Motor neuron (in vitro differentiated cells): ENCODE measurements around the gene DOK6. TPM values are rescaled to one million over a fixed set of nuclear protein-coding genes. Genes with fewer than 3 reads are reported as not detected.
"Not testable (repeated sequence)": the region's sequence is repeated elsewhere in the genome, so short reads cannot be mapped to it uniquely, and the experiment has no call there.

Experiments
- ATAC-seq, 8 experiments: fragments of 200-7000 bp; cut with Tn5 transposase; replicated peaks in 6 of 8; 2 replicates each; pipeline ENCODE4 v1.8.0; 2021; ENCODE audit warnings: mild to moderate bottlenecking in 8 of 8, moderate library complexity in 8 of 8
- H3K27ac ChIP-seq, 2 donors: fragments of 250-450 bp; sonication (Bioruptor Pico); 2 replicates each; pipeline ENCODE4 v1.9.0; 2021; ENCODE audit warnings: antibody characterized with exemption in 2 of 2, mild to moderate bottlenecking in 2 of 2, moderate library complexity in 1 of 2
- H3K4me1 ChIP-seq, 2 donors: fragments of 250-450 bp; sonication (Bioruptor Pico); replicated peaks in 1 of 2; 2 replicates each; pipeline ENCODE4 v1.6.1; 2021; ENCODE audit warnings: antibody characterized with exemption in 2 of 2, mild to moderate bottlenecking in 2 of 2, moderate library complexity in 1 of 2
- H3K4me3 ChIP-seq, 5 donors: fragments of 250-450 bp; sonication (Bioruptor Pico); 2 replicates each; pipeline ENCODE4 v1.9.0; 2021; ENCODE audit warnings: antibody characterized with exemption in 5 of 5, mild to moderate bottlenecking in 5 of 5, moderate library complexity in 4 of 5
- WGBS, 10 experiments: fragments of 450-650 bp; shearing (Covaris generic); methylation state at CpG; one replicate each; pipeline ENCODE4 v1.0.0; 2022; 5-methylcytosine and 5-hydroxymethylcytosine counted together
- in situ Hi-C, 9 experiments: fragments of 400-800 bp; cut with MboI; loops; one replicate each; pipeline ENCODE4 v1.15.0; 2021; ENCODE audit warnings: low sequenced_read_pairs in 9 of 9, low pct_unique_long_range_greater_than_20kb in 2 of 9; ENCODE audit not compliant: unreplicated experiment in 9 of 9
- total RNA-seq, 8 experiments: library from RNA; unstranded; fragments of 300-600 nt; gene quantifications; 2 replicates each; pipeline versions ENCODE4 v1.2.3 to v1.2.4, GENCODE V29; 2022

DOK6 gene
- total RNA-seq, 8 experiments from 2014 or later = 4.8 to 13.8 (median 11.3) TPM

GRCh38 chr18:69651243-69651642, 250.6 kb downstream of the DOK6 start:
- peaks cover 0 to 9% of the 10 kb centered on the region in 2 donors for H3K4me1 ChIP-seq
- 71 to 100% (median 84%) methylated on average over 1 to 5 of the region's 5 CpGs; no CpG with 5 or more reads in 2 of the 10 experiments for WGBS, 10 experiments
- ATAC-seq = no peak
- in situ Hi-C loops = no loop called here
- H3K27ac ChIP-seq = no peak overlapping the region
- H3K4me3 ChIP-seq = no peak overlapping the region

- in situ Hi-C loops = no loop called here
- ATAC-seq = no peak
These were observed 255.1 kb downstream of the DOK6 start for GRCh38 chr18:69655816-69656215.

GRCh38 chr18:69658103-69658502, 257.4 kb downstream of the DOK6 start:
- Histone ChIP-seq H3K4me1 (peaks cover 19 to 34% of the 10 kb centered on the region in 2 donors), H3K4me3 (no peak overlapping the region), H3K27ac (peak overlapping the region in 1 of 2 donors; percentile 37)
- ATAC-seq = peak in 2 of 8 experiments; percentile 80 to 92
- 67 to 100% (median 100%) methylated on average over 2 to 4 of the region's 4 CpGs; no CpG with 5 or more reads in 4 of the 10 experiments for WGBS, 10 experiments
- in situ Hi-C loops = no loop called here

More at GRCh38 chr18:69655816-69656215, 255.1 kb downstream of the DOK6 start:
- no peak overlapping the region for H3K4me3 ChIP-seq
- H3K27ac ChIP-seq = no peak overlapping the region
- H3K4me1 ChIP-seq = peaks cover 19 to 34% of the 10 kb centered on the region in 2 donors

- Histone ChIP-seq H3K4me1 (peaks cover 19 to 34% of the 10 kb centered on the region in 2 donors), H3K4me3 (no peak overlapping the region), H3K27ac (peak overlapping the region; percentile 37 to 59)
- 6 to 100% (median 60%) methylated on average over 1 to 2 of the region's 2 CpGs for WGBS, 10 experiments
- in situ Hi-C loops = no loop called here
- ATAC-seq = peak in 5 of 8 experiments; percentile 12 to 63 (median 45)
These were observed 258.0 kb downstream of the DOK6 start for GRCh38 chr18:69658685-69659084.

GRCh38 chr18:69659142-69659651, 258.5 kb downstream of the DOK6 start:
- peaks cover 19 to 34% of the 10 kb centered on the region in 2 donors for H3K4me1 ChIP-seq
- H3K4me3 ChIP-seq = no peak overlapping the region
- in situ Hi-C loops = no loop called here
- WGBS, 10 experiments = 8 to 71% (median 47%) methylated on average over 2 to 5 of the region's 6 CpGs
- H3K27ac ChIP-seq = peak overlapping the region; percentile 37 to 59
- peak in 5 of 8 experiments; percentile 73 to 92 (median 85) for ATAC-seq

- ATAC-seq, in situ Hi-C loops, H3K27ac ChIP-seq, H3K4me3 ChIP-seq: not testable (repeated sequence)
- WGBS, 10 experiments = 0 to 100% (median 63%) methylated on average over 1 to 4 of the region's 5 CpGs; no CpG with 5 or more reads in 1 of the 10 experiments
- peaks cover 19 to 30% of the 10 kb centered on the region in 2 donors for H3K4me1 ChIP-seq
These were observed 261.4 kb downstream of the DOK6 start for GRCh38 chr18:69662090-69662489.

GRCh38 chr18:69664399-69664798, 263.7 kb downstream of the DOK6 start:
- H3K4me3 ChIP-seq = no peak overlapping the region
- peaks cover 7 to 12% of the 10 kb centered on the region in 2 donors for H3K4me1 ChIP-seq
- H3K27ac ChIP-seq = no peak overlapping the region
- 0 to 92% (median 52%) methylated on average over 1 to 3 of the region's 3 CpGs; no CpG with 5 or more reads in 2 of the 10 experiments for WGBS, 10 experiments
- ATAC-seq = no peak
- in situ Hi-C loops = no loop called here

- no peak overlapping the region for H3K4me3 ChIP-seq
- no peak overlapping the region for H3K27ac ChIP-seq
- 83 to 100% (median 100%) methylated on average over 2 of the region's 2 CpGs; no CpG with 5 or more reads in 7 of the 10 experiments for WGBS, 10 experiments
- no peaks in the 10 kb centered on the region for H3K4me1 ChIP-seq
- peak in 5 of 8 experiments; percentile 9 to 29 (median 28) for ATAC-seq
- in situ Hi-C loops = no loop called here
These were observed 273.7 kb downstream of the DOK6 start for GRCh38 chr18:69674292-69674877.

GRCh38 chr18:69674966-69675365, 274.3 kb downstream of the DOK6 start:
- ATAC-seq = peak in 4 of 8 experiments; percentile 24 to 29 (median 28)
- H3K27ac ChIP-seq = no peak overlapping the region
- H3K4me3 ChIP-seq = no peak overlapping the region
- H3K4me1 ChIP-seq = no peaks in the 10 kb centered on the region
- in situ Hi-C loops = no loop called here
- WGBS, 10 experiments = 20 to 100% (median 67%) methylated on average over 1 to 2 of the region's 2 CpGs

GRCh38 chr18:69677595-69677994, 276.9 kb downstream of the DOK6 start:
- no peak overlapping the region for H3K4me3 ChIP-seq
- in situ Hi-C loops = no loop called here
- ATAC-seq = no peak
- WGBS, 10 experiments = 0 to 100% (median 94%) methylated on average over 1 to 6 of the region's 6 CpGs; no CpG with 5 or more reads in 1 of the 10 experiments
- H3K27ac ChIP-seq = no peak overlapping the region
- H3K4me1 ChIP-seq = peaks cover 2 to 10% of the 10 kb centered on the region in 2 donors

GRCh38 chr18:69680123-69680522, 279.4 kb downstream of the DOK6 start:
- 50 to 92% (median 83%) methylated on average over 2 to 4 of the region's 4 CpGs; no CpG with 5 or more reads in 2 of the 10 experiments for WGBS, 10 experiments
- no peak for ATAC-seq
- Histone ChIP-seq H3K4me3 (no peak overlapping the region), H3K27ac (no peak overlapping the region), H3K4me1 (peaks cover 2 to 10% of the 10 kb centered on the region in 2 donors)
- in situ Hi-C loops = no loop called here

GRCh38 chr18:69683176-69683575, 282.5 kb downstream of the DOK6 start:
- H3K27ac ChIP-seq = no peak overlapping the region
- H3K4me3 ChIP-seq = no peak overlapping the region
- in situ Hi-C loops = no loop called here
- 0 to 100% (median 100%) methylated on average over 1 to 2 of the region's 2 CpGs; no CpG with 5 or more reads in 4 of the 10 experiments for WGBS, 10 experiments
- peaks cover 2 to 10% of the 10 kb centered on the region in 2 donors for H3K4me1 ChIP-seq
- ATAC-seq = no peak

- no peak overlapping the region for H3K4me3 ChIP-seq
- WGBS, 10 experiments = 44 to 100% (median 83%) methylated on average over 1 to 2 of the region's 2 CpGs; no CpG with 5 or more reads in 1 of the 10 experiments
- in situ Hi-C loops = no loop called here
- H3K27ac ChIP-seq = no peak overlapping the region
- peaks cover 2 to 10% of the 10 kb centered on the region in 2 donors for H3K4me1 ChIP-seq
- no peak for ATAC-seq
These were observed 284.1 kb downstream of the DOK6 start for GRCh38 chr18:69684789-69685188.
